ENCODE results near the gene CDC42BPA. TPM values are rescaled to one million over a fixed set of nuclear protein-coding genes. Genes with fewer than 3 reads are reported as not detected.

CDC42BPA gene
- total RNA-seq, 2 donors from 2014 or later, result 2.7 to 2.9 TPM

DNA sequence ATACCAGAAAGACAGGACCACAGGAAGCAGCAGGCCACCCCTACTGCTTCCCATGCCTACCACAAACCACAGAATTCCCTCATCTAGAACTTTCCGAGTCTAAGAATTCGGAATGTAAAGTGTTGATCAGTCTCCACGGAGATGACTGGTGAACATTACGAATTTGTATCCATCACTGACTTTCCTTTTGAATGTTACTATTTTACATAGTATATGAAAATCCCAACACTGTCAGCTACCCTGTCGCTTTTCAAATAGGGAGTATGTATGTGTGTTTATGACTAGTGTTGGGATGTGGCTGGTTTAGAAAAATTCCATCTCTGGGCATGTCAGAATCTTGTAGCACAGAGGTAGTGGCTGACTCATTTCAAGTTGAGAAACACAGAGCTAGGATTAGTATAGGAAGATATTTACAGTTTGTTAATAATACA, 260.0 kb downstream of the CDC42BPA start:
- H3K4me3 Mint-ChIP-seq, result no peak overlapping the region
- no peak overlapping the region for H3K27ac Mint-ChIP-seq
- ATAC-seq (replicated peaks), result no peak
- no peaks in the 10 kb centered on the region for H3K4me1 Mint-ChIP-seq
- H3K27me3 Mint-ChIP-seq, result peaks cover 9% of the 10 kb centered on the region
- H3K36me3 Mint-ChIP-seq (ENCODE audit: low read depth), result no peaks in the 10 kb centered on the region
- peaks cover 3% of the 10 kb centered on the region for H3K9me3 Mint-ChIP-seq

GRCh38 chr1:227049253-227049652, 269.0 kb downstream of the CDC42BPA start:
- no peak for ATAC-seq (replicated peaks)
- Mint-ChIP-seq H3K9me3 (no peaks in the 10 kb centered on the region), H3K27ac (no peak overlapping the region), H3K36me3 (ENCODE audit: low read depth) (no peaks in the 10 kb centered on the region), H3K4me1 (no peaks in the 10 kb centered on the region), H3K4me3 (no peak overlapping the region), H3K27me3 (peaks cover 15% of the 10 kb centered on the region)

GRCh38 chr1:227043755-227044154, 274.5 kb downstream of the CDC42BPA start:
- H3K4me3 Mint-ChIP-seq, result no peak overlapping the region
- no peaks in the 10 kb centered on the region for H3K36me3 Mint-ChIP-seq (ENCODE audit: low read depth)
- no peaks in the 10 kb centered on the region for H3K4me1 Mint-ChIP-seq
- H3K9me3 Mint-ChIP-seq, result no peaks in the 10 kb centered on the region
- H3K27me3 Mint-ChIP-seq, result peaks cover 16% of the 10 kb centered on the region
- H3K27ac Mint-ChIP-seq, result no peak overlapping the region
- no peak for ATAC-seq (replicated peaks)

DNA sequence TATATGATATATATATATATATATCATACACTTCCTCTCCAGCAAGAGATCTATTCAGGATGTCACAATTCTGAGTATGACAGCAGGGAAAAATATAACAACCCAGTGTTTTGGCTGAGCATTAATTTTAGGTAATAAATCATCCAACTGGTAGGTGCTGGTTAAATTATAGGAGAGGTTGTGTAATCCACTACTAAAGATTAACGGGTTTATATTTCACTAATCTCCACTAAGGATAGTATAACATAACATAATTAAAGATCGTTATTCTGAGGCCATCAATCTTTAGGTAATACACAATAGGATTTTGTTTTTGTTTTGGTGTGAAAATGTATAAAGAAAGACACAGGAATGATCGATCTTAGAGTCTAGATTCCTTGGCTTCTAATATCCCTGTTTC, 276.0 kb downstream of the CDC42BPA start:
- no peak for ATAC-seq (replicated peaks)
- Mint-ChIP-seq H3K4me1 (no peaks in the 10 kb centered on the region), H3K9me3 (no peaks in the 10 kb centered on the region), H3K27ac (no peak overlapping the region), H3K27me3 (peaks cover 13% of the 10 kb centered on the region), H3K36me3 (ENCODE audit: low read depth) (no peaks in the 10 kb centered on the region), H3K4me3 (no peak overlapping the region)

DNA sequence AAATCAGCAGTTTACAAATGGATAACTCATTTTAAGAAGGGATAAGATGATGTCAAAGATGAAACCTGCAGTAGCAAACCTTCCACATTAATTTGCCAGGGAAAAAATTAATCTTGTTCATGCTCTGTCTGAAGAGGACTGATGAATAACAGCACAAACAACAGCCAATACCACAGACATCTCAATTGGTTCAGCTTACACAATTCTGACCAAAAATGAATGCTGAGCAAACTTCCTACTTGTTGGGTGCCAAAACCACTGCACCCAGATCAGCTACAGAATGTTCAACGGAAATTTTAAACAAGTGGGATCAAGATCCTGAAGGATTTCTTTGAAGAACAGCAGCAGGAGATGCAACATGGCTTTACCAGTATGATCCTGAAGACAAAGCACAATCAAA, 279.9 kb downstream of the CDC42BPA start:
- Mint-ChIP-seq H3K36me3 (ENCODE audit: low read depth) (no peaks in the 10 kb centered on the region), H3K27me3 (peaks cover 6% of the 10 kb centered on the region), H3K4me3 (no peak overlapping the region), H3K9me3 (no peaks in the 10 kb centered on the region), H3K27ac (no peak overlapping the region), H3K4me1 (no peaks in the 10 kb centered on the region)
- peak; percentile 35 for ATAC-seq (replicated peaks)

- no peak overlapping the region for H3K27ac Mint-ChIP-seq
- H3K9me3 Mint-ChIP-seq, result no peaks in the 10 kb centered on the region
- no peaks in the 10 kb centered on the region for H3K36me3 Mint-ChIP-seq (ENCODE audit: low read depth)
- H3K27me3 Mint-ChIP-seq, result peaks cover 6% of the 10 kb centered on the region
- H3K4me3 Mint-ChIP-seq, result no peak overlapping the region
- no peaks in the 10 kb centered on the region for H3K4me1 Mint-ChIP-seq
- ATAC-seq (replicated peaks), result no peak
Observed at GRCh38 chr1:227037121-227037520, 281.2 kb downstream of the CDC42BPA start.

DNA sequence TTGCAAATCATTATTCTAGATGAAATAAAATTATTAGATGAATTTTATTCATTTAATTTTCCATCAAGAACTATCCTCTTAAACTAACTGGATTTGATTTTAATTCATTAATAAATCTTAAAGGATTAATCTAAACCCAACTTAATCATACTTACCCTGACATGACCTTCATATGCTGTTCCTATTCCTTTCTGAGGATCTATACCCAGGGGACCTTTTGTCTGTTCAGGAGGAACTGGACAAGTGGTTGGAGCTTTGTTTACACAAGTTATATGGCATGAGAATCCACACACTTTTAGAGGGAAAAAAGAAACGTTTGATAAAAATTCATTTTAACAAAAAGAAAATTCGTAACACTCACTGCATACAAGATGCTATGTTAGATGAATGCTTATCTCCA, 283.0 kb downstream of the CDC42BPA start:
- Mint-ChIP-seq H3K27me3 (no peaks in the 10 kb centered on the region), H3K4me3 (no peak overlapping the region), H3K9me3 (no peaks in the 10 kb centered on the region), H3K4me1 (no peaks in the 10 kb centered on the region), H3K27ac (no peak overlapping the region), H3K36me3 (ENCODE audit: low read depth) (no peaks in the 10 kb centered on the region)
- no peak for ATAC-seq (replicated peaks)

DNA sequence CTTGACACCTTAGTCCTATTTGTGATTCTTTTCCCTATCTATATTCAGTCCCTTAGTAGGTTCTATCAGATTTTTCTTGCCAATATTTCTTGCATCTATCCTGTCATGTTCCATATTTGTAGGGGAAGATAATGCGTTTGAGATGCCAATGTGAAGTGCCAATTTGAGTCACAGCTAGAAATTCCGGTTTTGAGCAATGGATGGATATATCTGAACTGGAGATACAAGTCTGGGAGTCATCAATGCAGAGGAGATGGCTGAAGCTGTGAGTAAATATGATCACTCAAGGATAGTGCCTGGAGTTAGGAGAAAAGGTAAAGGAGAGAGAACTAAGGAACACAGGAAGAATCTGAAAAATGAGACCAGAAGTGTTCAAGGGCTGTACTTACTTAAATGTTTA, 284.4 kb downstream of the CDC42BPA start:
- no peaks in the 10 kb centered on the region for H3K36me3 Mint-ChIP-seq (ENCODE audit: low read depth)
- ATAC-seq (replicated peaks), result no peak
- no peak overlapping the region for H3K27ac Mint-ChIP-seq
- no peaks in the 10 kb centered on the region for H3K27me3 Mint-ChIP-seq
- no peak overlapping the region for H3K4me3 Mint-ChIP-seq
- H3K4me1 Mint-ChIP-seq, result no peaks in the 10 kb centered on the region
- no peaks in the 10 kb centered on the region for H3K9me3 Mint-ChIP-seq

DNA sequence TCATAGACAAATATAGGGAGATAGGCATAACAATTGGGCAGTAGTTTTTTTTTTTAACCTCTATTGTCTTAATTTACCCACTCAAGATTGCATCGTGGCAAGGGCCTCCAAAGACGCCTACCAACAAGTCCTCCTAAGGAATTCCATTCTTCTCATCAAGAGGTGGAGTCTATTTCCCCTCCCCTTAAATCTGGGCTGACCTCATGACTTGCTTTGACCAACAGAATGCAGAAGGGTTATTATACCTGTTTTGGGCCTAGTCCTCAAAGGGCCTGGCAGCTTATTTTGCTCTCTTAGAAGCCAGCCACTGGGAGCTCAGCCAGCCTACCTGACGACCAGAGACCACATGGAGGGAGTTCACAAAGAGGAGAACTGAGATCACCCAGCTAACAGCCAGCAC, 285.9 kb downstream of the CDC42BPA start:
- Mint-ChIP-seq H3K27ac (no peak overlapping the region), H3K27me3 (no peaks in the 10 kb centered on the region), H3K9me3 (no peaks in the 10 kb centered on the region), H3K4me1 (no peaks in the 10 kb centered on the region), H3K4me3 (no peak overlapping the region), H3K36me3 (ENCODE audit: low read depth) (peaks cover 6% of the 10 kb centered on the region)
- no peak for ATAC-seq (replicated peaks)

DNA sequence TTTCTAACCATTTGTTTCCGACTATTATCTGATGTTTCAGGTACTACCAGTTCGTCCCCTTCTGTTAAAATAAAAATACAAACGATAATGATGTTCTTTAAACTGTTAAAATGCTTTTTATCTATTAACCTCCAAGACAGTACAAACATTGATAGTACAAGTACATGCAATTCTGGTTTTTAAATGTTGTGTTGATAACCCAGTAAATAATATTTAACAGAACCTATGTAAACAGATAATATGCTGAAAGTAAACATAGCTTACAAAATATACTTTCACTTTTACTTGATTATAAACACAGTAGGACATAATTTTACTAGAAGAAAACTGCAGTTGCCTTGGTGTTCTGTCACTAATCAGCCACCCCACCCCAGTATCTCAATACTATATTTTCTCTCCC, 301.3 kb downstream of the CDC42BPA start:
- peaks cover 3% of the 10 kb centered on the region for H3K27me3 Mint-ChIP-seq

DNA sequence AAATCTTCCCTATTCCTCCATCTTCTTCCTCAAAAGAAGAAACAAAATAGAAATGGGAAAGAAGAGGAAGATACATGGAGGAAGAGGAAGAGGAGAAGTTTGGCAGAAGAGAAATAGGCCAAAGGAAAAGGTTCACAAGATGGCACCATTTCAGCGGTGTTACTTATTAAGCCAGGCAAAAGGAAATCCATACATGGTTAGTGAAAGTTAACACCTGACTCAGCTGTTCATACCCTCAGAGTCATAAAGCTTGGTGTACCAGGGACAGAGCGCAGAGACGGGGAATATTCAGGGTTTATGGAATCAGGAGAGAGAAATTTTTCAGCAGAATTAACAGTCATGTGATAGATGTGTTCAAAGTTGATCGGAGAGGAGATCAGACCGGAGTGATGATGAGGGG, 307.6 kb downstream of the CDC42BPA start:
- ATAC-seq (replicated peaks), result no peak
- no peaks in the 10 kb centered on the region for H3K36me3 Mint-ChIP-seq (ENCODE audit: low read depth)
- H3K27ac Mint-ChIP-seq, result no peak overlapping the region
- no peaks in the 10 kb centered on the region for H3K4me1 Mint-ChIP-seq
- no peaks in the 10 kb centered on the region for H3K9me3 Mint-ChIP-seq
- H3K27me3 Mint-ChIP-seq, result peaks cover 3% of the 10 kb centered on the region
- H3K4me3 Mint-ChIP-seq, result no peak overlapping the region

More for the DNA sequence above, 301.3 kb downstream of the CDC42BPA start:
- Mint-ChIP-seq H3K36me3 (ENCODE audit: low read depth) (no peaks in the 10 kb centered on the region), H3K4me3 (no peak overlapping the region), H3K4me1 (no peaks in the 10 kb centered on the region), H3K27ac (no peak overlapping the region), H3K9me3 (no peaks in the 10 kb centered on the region)
- ATAC-seq (replicated peaks), result no peak

DNA sequence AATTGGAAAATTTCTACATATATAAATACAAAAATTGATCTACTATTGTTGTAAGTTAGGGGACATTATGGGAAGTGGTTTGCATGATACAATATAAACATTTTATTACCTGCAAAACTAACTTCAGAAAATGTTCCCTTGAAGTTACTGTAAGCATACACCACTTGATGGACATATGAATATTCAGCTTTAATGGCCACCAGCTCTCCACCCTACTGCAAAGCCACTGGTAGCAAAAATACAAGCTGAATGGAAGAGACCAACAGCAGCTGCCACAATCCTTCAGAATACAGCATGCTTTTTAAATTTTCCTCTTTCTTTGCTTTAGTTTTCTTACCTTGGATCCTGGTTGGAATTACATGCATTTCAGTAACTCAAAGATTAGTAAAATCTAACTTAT, 308.4 kb downstream of the CDC42BPA start:
- no peak for ATAC-seq (replicated peaks)
- H3K27ac Mint-ChIP-seq, result no peak overlapping the region
- no peak overlapping the region for H3K4me3 Mint-ChIP-seq
- H3K27me3 Mint-ChIP-seq, result peaks cover 3% of the 10 kb centered on the region
- no peaks in the 10 kb centered on the region for H3K9me3 Mint-ChIP-seq
- H3K4me1 Mint-ChIP-seq, result no peaks in the 10 kb centered on the region
- H3K36me3 Mint-ChIP-seq (ENCODE audit: low read depth), result no peaks in the 10 kb centered on the region

GRCh38 chr1:227006226-227006796, 312.0 kb downstream of the CDC42BPA start:
- H3K36me3 Mint-ChIP-seq (ENCODE audit: low read depth), result no peaks in the 10 kb centered on the region
- no peaks in the 10 kb centered on the region for H3K27me3 Mint-ChIP-seq
- no peak overlapping the region for H3K27ac Mint-ChIP-seq
- H3K4me3 Mint-ChIP-seq, result no peak overlapping the region
- no peaks in the 10 kb centered on the region for H3K9me3 Mint-ChIP-seq
- peak; percentile 82 for ATAC-seq (replicated peaks)
- H3K4me1 Mint-ChIP-seq, result no peaks in the 10 kb centered on the region

GRCh38 chr1:227004796-227005195, 313.5 kb downstream of the CDC42BPA start:
- no peaks in the 10 kb centered on the region for H3K9me3 Mint-ChIP-seq
- no peak overlapping the region for H3K4me3 Mint-ChIP-seq
- no peaks in the 10 kb centered on the region for H3K4me1 Mint-ChIP-seq
- no peaks in the 10 kb centered on the region for H3K36me3 Mint-ChIP-seq (ENCODE audit: low read depth)
- no peaks in the 10 kb centered on the region for H3K27me3 Mint-ChIP-seq
- ATAC-seq (replicated peaks), result no peak
- peak overlapping the region; percentile 0 for H3K27ac Mint-ChIP-seq

DNA sequence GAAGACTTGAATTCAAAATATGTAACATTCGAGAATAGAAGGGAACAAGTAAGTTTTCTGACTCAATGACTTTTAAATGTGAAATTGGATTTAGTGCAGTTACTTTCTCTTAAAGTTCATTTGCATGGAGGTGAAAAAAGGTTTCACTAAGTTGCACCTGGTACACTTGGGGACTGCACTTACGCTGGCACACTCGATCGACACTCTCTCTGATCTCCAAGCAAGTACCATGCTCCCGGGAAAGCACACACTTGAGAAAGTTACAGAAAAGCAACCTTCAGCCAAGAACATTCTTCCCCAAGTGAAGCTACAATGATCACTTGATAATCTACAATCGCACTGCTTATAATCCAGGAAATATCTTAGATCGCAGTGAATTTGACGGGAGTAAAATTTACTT, 315.1 kb downstream of the CDC42BPA start:
- Mint-ChIP-seq H3K4me3 (no peak overlapping the region), H3K9me3 (no peaks in the 10 kb centered on the region), H3K36me3 (ENCODE audit: low read depth) (no peaks in the 10 kb centered on the region), H3K27ac (no peak overlapping the region), H3K4me1 (no peaks in the 10 kb centered on the region), H3K27me3 (no peaks in the 10 kb centered on the region)
- ATAC-seq (replicated peaks), result no peak

DNA sequence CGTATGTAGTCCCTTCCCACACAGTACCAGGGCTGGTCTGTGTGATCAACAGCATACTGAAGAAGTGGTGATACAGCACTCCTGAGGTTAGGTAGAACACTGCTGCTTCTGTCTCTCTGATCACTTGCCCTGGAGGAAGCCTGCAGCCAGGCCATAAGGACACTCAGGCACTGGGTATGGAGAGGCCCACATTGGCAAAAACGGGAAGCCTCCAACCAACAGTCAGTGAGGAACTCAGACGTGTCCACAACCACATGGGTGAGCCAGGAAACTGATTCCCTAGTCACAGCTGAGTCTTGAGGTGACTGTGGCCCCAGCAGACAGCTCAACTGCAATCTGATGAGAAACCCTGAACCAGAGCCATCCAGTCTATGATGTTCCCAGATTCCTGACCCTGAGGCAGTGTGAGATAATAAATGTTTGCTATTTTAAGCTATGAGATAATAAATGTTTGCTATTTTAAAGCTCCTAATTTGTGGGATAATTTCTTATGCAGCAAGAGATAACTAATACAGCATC, 315.7 kb downstream of the CDC42BPA start:
- no peak overlapping the region for H3K27ac Mint-ChIP-seq
- H3K4me3 Mint-ChIP-seq, result no peak overlapping the region
- H3K9me3 Mint-ChIP-seq, result no peaks in the 10 kb centered on the region
- H3K36me3 Mint-ChIP-seq (ENCODE audit: low read depth), result no peaks in the 10 kb centered on the region
- H3K4me1 Mint-ChIP-seq, result no peaks in the 10 kb centered on the region
- H3K27me3 Mint-ChIP-seq, result peaks cover 2% of the 10 kb centered on the region
- no peak for ATAC-seq (replicated peaks)

Measured in activated T-helper 17 cell treated with anti-CD3 and anti-CD28 coated beads, Interleukin-2, amount 50 U/mL, for 72 hours (primary cell).